Measurements from ENCODE around the gene TNFSF11.

TNFSF11 gene

GRCh38 chr13:42654722-42655121 lies 80.8 kb downstream of the TNFSF11 start:
- DNase-seq (ENCODE audit: low spot score): no peak

GRCh38 chr13:42656161-42656560 lies 82.2 kb downstream of the TNFSF11 start:
- no peak for DNase-seq (ENCODE audit: low spot score)

DNA sequence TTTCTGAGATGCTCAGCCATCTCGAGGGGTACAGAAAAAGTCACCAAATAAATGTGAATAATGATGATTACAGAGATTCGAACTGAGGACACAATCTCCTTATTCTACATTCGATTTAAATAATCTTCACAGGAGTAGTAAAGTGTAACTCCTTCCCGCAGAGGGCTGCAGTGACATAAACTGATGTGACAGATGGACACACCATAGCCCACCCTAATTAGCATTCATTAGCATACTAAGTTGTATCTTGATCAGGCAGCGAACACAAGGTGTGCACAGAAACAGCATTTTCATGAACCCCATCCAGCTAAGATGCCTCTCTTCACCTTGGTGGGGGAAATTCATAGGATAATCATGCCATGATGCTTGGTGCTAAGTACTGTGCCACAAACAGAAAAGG lies 83.0 kb downstream of the TNFSF11 start:
- no peak for DNase-seq (ENCODE audit: low spot score)

Measured in hematopoietic multipotent progenitor cell treated with erythropoietin and hydrocortisone succinate and interleukin-3 and kit ligand, for 15 days (in vitro differentiated cells).